ENCODE results near the gene EXOC3.

Gene EXOC3

DNA sequence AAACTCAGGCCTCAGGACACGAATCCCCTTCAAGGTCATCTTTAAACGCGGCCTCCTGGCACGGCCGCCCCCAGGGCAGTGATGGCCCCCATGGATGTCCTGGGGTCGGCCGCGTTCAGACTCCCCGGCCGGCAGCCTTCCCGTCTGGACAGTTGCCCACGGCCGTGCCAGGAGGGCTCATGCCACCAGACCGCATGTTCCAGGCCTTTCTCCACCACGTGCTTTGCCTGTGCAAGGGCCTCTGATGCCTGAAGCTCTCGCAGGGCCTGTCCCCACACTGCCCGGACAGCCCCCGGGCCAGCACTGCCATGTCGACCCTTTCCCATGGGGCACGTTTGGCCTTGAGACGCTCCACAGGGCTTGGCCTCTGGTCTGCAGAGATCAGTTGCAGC, 46.7 kb downstream of the EXOC3 start:
- DNase-seq = no peak

GRCh38 chr5:490116-491106, 47.4 kb downstream of the EXOC3 start:
- DNase-seq = no peak

GRCh38 chr5:491119-491855, 48.3 kb downstream of the EXOC3 start:
- DNase-seq = no peak

DNA sequence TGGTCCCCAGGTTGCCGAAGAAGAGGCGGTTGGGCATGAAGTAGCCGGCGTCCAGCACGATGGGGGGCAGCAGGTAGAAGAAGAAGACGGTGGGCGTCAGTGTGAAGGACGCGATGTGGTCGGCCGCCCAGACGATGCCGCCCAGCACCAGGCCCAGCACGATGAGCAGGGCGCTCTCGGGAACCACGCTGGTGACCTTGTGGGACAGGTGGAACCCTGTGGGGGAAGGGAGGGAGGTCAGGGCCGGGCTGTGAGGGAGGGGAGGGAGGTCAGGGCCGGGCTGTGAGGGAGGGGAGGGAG, 48.8 kb downstream of the EXOC3 start:
- no peak for DNase-seq

GRCh38 chr5:492314-492893, 49.4 kb downstream of the EXOC3 start:
- DNase-seq = no peak

DNA sequence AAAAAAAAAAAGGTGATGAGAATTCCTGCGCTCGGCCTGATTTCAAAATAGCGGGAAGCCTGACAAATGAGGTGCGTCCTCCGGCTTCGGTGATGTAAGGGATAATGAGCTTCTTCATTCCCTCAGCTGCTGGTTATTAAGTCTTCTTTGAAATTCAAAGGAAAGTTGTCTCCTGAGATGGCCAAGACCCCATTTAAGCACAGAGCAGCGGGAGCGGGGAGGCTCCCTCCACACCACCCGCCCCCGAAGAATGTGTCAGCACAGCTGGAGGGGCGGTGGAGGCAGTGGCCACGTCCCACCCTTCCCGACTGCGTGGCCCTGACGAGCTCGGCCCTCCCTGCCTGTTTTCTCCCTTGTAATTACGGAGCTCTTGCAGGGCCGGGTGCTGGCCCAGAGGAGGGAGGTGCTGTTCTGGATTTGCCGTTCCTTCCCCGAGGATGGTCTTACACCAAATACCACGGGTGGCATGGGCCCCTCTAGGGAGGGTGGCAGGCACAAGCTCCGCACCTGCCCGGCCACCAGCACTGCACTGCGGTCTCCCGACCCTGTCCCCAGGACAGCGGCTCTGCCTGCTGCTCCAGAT, 50.2 kb downstream of the EXOC3 start:
- DNase-seq = no peak

GRCh38 chr5:493758-494157, 50.8 kb downstream of the EXOC3 start:
- no peak for DNase-seq

DNA sequence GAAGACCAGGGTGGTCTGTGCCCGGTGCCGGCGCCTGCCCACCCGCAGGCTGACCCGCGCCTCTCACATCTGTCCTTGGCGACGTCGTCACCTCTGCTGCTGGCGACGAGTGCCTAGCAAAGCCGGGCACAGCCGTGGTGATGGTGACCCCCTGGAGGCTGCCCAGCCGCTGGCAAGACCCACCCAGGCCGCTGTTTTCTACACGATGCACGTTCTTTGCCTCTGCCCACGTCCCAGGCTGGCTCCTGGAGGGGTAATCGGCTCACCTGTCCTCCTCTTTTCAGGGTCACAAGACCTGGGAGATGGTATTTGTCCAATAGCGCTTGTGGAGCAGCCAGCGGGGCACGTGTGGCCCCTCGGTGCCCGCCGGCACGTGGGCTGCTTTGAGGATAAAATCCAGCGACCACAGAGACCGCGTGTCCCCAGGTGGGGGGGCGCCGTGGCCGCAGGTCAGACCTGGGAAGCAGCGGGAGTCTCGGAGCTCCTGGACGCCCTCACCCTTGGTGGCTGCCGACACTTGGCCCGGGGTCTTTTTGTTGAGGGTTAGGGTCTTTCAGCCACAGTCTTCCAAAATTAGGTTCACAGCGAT, 51.8 kb downstream of the EXOC3 start:
- DNase-seq = no peak

GRCh38 chr5:496028-496427, 53.1 kb downstream of the EXOC3 start:
- DNase-seq = no peak

DNA sequence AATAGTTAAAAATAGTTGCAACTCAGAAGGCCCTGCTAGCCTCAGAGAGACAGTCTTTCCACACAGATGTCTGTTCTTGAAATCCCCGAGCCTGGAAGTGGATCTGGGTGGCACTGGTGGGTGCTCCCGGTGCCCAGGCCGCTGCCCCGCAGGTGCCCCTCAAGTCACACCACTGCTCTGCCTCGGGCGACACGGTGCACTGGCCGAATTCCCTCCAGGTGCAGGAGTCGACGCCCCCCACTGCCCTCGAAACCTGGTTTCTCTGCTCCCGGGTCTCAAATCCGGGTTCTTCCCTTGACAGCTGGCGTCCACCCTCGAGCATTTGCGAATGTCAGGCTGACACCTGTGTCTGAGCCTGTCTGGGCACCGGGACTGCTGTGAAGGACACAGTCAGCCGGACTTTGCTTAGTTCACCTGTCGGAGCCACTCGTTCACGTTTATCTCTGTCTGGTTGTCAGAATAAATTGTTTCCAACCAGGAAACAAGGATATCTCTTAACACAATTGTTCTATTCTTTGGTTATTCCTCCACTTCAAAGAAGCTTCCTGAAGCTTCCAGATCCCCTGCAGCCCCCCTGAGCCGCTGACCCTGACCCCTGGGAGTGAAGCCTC, 54.2 kb downstream of the EXOC3 start:
- DNase-seq = no peak

GRCh38 chr5:497871-498509, 55.0 kb downstream of the EXOC3 start:
- no peak for DNase-seq

DNA sequence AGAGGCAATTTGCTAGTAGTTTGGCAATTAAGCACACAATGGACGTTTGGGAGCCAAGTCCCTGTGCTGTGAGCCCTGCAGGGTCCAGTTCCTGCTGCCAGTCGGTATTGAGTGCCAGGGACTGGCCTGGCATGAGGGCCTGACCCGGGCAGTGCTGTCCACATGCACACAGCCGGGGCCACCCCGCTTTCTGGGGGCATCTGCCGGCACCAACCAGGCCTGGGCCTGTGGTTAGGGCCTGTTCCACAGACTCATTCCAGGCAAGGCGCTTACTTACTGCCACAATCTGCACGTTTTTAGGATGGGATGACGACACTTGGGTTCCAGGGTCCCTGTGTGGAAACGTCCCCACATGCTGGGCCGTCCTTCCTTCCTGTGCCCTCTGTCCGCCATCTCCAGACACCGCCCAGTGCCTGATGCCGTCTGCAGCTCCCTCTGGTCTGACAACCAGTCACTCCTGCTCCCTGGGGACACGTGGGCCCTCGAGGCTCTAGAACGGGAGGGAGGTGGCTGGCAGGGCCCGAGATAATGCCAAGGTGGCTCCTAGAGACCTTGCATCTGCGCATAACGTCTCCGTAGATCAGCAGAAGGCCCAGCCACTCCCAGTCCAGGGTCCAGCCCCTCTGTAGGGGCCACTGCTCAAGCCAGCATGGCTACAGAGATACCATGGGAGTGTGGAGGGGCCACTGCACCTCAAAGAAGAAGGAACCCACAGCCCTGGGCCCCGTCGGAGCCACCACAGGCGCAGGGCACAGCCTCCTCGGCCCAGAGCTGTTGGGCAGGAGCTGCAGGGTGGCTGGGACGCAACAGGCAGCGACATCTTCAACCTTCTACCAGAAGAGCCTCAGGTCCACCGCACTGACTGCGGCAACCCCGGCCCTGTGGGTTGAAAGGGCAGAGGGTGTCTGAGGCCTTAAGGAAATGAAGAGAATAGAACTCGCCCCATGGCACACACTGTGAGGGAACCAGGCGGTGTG, 56.5 kb downstream of the EXOC3 start:
- DNase-seq = no peak

- DNase-seq = no peak
These were observed 57.5 kb downstream of the EXOC3 start for GRCh38 chr5:500491-500890.

DNA sequence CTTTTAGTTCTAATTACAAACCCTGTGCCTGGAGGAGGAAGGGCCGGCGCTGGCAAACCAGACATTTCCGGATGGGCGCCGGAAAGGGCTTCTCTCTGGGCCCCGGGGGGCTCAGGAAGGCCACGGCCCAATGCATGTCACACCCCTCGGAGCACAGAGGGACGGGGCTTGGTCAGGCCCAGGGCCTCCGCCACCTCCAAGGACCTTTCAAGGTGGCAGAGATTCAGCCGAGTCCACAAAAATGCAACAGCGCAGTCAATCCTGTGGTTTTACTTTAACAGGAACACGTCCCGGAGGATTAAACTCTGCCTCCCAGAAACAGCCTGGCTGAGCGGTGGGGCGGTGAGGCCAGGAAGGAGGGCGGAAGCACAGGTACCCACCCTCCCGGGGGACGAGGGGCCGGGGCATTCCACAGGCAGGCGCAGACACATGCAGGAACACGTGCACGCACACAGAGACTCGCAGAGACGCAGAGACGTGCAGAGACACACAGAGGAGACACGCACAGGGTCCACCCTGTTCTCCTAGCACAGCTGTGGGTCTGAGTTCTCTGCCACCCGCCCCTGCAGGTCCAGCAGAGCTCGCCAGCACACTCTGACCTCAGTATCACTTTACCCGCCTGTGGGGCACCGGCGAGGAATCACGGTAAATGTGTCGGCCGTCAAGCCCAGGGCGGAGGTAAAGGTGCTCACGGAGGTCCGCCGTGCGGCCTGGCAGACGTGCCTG, 58.3 kb downstream of the EXOC3 start:
- no peak for DNase-seq

DNA sequence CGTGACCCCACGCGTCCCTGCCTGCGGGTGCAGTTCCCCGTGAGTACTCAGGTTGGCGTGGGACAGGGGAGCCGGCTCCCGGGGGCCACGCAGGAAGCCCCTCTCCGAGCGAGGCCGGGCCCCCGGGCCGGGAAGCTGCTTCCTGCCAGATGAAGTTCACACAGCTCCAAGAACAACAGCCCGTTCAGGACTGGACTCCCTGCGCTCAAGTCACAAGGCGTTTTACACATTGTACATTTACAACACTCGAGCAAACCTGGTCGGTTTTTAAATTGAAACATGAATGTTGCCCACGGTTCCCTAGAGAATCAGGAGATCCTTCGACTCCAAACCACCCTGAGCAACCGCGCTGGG, 58.8 kb downstream of the EXOC3 start:
- no peak for DNase-seq

- no peak for DNase-seq
These were observed 59.5 kb downstream of the EXOC3 start for GRCh38 chr5:502325-503079.

- no peak for DNase-seq
These were observed 61.6 kb downstream of the EXOC3 start for GRCh38 chr5:504326-505154.

DNA sequence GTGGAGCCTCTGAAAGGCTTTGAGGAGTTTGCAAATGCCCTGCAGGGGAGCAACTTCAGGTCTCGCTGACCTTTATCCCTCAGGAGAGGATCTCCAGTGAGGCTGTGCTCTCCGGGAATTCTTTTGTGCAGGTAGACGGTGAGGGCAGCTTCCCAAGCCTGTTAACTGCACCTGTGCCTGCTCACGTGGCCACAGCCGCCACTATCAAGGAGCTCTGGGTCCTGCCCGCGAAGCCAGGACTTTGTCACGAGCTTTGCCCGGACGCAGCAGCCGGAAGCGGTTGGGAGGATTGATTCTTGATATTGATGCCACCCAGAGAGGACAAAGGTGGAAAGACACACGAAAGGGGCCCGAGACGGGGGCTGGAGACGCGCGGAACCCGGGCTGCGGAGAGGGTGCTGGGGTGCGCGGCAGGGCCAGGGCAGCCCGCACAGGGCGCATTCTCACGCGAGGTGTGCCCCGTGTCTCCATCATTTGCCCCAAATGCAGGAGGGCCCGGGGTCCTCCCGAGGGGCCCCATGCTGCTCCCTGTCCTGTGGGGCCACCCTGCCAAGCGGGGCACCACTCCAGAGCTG, 63.1 kb downstream of the EXOC3 start:
- DNase-seq = no peak
